ENCODE data around the gene TMEM259. TPM values are rescaled to one million over a fixed set of nuclear protein-coding genes. Genes with fewer than 3 reads are reported as not detected.
A peak's percentile ranks its signal among the peaks of the same experiment; 100 is the strongest.

TMEM259 gene
- total and polyA plus RNA-seq, 9 of the 15 experiments (the other 6 are each of a cell fraction or from before 2014, with no cell fraction given): 0.52 to 231 (median 63.6) TPM

DNA sequence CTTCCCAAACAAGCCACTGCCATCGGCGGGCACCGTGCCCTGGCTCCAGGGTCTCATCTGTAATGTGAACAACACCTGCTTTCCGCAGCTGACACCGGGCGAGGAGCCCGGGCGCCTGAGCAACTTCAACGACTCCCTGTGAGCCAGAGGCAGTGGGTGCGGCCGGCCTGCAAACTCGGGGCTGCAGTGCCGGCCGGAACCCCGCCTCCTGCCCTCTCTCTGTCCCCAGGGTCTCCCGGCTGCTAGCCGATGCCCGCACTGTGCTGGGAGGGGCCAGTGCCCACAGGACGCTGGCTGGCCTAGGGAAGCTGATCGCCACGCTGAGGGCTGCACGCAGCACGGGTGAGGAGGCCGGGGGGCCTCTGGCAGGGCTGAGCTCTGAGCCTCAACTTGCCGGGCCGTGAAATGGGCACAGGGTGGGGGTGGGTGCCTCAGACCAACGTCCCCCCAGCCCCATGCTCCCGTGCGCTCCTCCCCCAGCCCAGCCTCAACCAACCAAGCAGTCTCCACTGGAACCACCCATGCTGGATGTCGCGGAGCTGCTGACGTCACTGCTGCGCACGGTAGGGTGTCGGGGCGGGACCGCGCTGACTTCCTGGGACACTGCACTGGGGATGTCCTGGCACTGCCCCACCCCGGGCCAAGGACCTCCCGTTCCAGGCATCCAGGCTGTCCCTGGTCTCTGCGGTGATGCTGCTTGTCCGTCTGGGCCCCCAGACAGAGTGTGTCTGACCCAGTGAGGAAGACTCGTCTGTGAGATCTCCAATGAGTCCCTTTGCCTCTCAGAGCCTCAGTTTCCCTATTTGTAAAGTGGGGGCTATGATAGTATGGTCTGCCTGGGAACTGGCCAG is 21.1 kb upstream of the TMEM259 start (continued):
- no peak for TF ChIP-seq KLF6 (CRISPR knock-in tag; IDR thresholded peaks at IDR 0.05; ENCODE audit: borderline replicate concordance)
- TF ChIP-seq ZNF184 (CRISPR knock-in tag; IDR thresholded peaks at IDR 0.05): no peak
- TF ChIP-seq SUPT5H (IDR thresholded peaks at IDR 0.05): peak; percentile 64
- TF ChIP-seq GATAD2B (IDR thresholded peaks at IDR 0.05; ENCODE audit: borderline replicate concordance): no peak
- no peak for TF ChIP-seq CAMTA2 (CRISPR knock-in tag; conservative IDR thresholded peaks at IDR 0.05)
- no peak for TF ChIP-seq ZNF707 (CRISPR knock-in tag; conservative IDR thresholded peaks at IDR 0.05)
- TF ChIP-seq CHD4 (IDR thresholded peaks at IDR 0.05; ENCODE audit: insufficient read depth, insufficient replicate concordance, low read depth, low read length, poor library complexity, severe bottlenecking): peak; percentile 96
- TF ChIP-seq TRIM28 (IDR thresholded peaks at IDR 0.05): no peak
- TF ChIP-seq, protein P1, sequence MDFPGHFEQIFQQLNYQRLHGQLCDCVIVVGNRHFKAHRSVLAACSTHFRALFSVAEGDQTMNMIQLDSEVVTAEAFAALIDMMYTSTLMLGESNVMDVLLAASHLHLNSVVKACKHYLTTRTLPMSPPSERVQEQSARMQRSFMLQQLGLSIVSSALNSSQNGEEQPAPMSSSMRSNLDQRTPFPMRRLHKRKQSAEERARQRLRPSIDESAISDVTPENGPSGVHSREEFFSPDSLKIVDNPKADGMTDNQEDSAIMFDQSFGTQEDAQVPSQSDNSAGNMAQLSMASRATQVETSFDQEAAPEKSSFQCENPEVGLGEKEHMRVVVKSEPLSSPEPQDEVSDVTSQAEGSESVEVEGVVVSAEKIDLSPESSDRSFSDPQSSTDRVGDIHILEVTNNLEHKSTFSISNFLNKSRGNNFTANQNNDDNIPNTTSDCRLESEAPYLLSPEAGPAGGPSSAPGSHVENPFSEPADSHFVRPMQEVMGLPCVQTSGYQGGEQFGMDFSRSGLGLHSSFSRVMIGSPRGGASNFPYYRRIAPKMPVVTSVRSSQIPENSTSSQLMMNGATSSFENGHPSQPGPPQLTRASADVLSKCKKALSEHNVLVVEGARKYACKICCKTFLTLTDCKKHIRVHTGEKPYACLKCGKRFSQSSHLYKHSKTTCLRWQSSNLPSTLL (IDR thresholded peaks at IDR 0.05): no peak; the same call in 1 of the 2 replicates
- no peak for TF ChIP-seq ZNF57 (CRISPR knock-in tag; IDR thresholded peaks at IDR 0.05)
- TF ChIP-seq KLF16 (IDR thresholded peaks at IDR 0.05): no peak
- peak; percentile 51; the same call in 1 of the 2 replicates for TF ChIP-seq PHF8 (IDR thresholded peaks at IDR 0.05; ENCODE audit: borderline replicate concordance, low read length)
- no peak for TF ChIP-seq GMEB1 (CRISPR knock-in tag; IDR thresholded peaks at IDR 0.05)
- peak in 1 of 2 experiments; percentile 80; a peak in 2 of 4 replicates for TF ChIP-seq MAZ (CRISPR knock-in tag; conservative IDR thresholded peaks at IDR 0.05 in 1 of 2, IDR thresholded peaks at IDR 0.05 in 1 of 2)
- TF ChIP-seq ZNF445 (CRISPR knock-in tag; IDR thresholded peaks at IDR 0.05; ENCODE audit: low read depth): no peak
- peak in 1 of 2 experiments; percentile 24 for TF ChIP-seq E2F6 (IDR thresholded peaks at IDR 0.05; ENCODE audit: borderline replicate concordance in 1 of 2, extremely low read depth in 1 of 2, insufficient read depth in 1 of 2, insufficient read length in 1 of 2, low read depth in 1 of 2, low read length in 1 of 2, poor library complexity in 1 of 2, severe bottlenecking in 1 of 2)
- no peak for TF ChIP-seq HINFP (tag; conservative IDR thresholded peaks at IDR 0.05; ENCODE audit: low read depth)
- TF ChIP-seq ZNF561 (CRISPR knock-in tag; conservative IDR thresholded peaks at IDR 0.05): no peak
- no peak for TF ChIP-seq SAFB (IDR thresholded peaks at IDR 0.05; ENCODE audit: borderline replicate concordance, low read depth, low read length)
- peak; percentile 75 for TF ChIP-seq HCFC1 (IDR thresholded peaks at IDR 0.05; ENCODE audit: low read depth, low read length)
- TF ChIP-seq MTF1 (CRISPR knock-in tag; IDR thresholded peaks at IDR 0.05; ENCODE audit: borderline replicate concordance): no peak
